NCI-H2081 (cell line): Measurements from ENCODE around the gene ARHGAP22.

ENCODE experiments used
- DNase-seq, 2 experiments: peaks; one replicate each; lab custom pipeline; 2025; lab: John Stamatoyannopoulos, UW

The ARHGAP22 gene

GRCh38 chr10:48496831-48497779 lies 107.8 kb downstream of the ARHGAP22 start:
- no peak for DNase-seq

GRCh38 chr10:48496105-48496830 lies 108.6 kb downstream of the ARHGAP22 start:
- DNase-seq: no peak

DNA sequence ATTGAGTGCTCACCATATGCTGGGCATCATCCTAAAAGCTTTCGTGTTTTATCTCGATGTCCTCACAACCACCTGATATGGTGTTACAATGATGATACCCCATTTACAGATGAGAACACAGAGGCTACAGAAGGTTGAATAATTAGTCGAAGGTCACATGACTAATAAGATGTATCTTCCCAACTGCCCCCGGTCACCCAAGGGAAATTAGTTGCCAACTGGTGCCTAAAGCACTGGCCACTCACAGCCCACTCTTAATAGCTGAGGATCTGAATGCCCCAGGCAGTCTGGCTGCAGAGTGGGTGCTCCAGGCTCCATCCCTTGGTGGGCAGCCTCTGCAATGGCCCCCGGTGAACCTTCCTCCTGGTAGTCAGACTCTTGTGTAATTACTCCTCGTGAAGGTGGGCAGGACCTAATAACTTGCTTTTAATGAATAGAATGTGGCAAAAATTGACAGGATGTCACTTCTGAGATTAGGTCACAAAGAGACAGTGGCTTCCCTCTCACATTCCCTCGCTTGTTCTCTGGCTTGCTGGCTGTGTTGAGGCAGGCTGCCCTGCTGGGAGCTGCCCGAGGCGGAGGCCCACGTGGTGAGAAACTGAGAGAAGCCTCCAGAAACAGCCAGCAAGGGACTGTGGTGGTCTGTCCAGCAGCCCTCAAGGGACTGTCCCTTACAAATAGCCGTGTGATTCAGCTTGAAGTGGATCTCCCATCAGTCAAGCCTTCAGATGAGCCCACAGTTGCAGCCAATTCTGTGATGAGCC lies 109.4 kb downstream of the ARHGAP22 start:
- DNase-seq: no peak

DNA sequence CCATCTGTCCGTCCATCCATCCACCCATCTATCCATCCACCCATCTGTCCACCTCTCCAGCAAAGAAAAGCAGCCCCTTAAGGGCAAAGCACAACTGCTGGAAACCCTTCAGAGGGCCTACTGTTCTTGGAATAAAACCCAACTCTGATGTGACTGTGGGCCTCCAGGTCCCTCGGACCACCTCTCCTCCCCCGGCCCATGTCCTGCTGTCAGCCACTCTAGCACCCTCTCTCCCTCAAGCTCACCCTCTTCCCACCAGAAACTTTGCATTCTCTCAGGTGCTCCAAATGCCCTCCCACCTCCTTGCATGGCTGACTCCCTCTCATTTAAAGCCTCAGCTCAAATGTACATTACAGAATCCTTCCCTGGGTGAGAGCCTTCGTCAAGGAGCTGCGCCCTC lies 110.3 kb downstream of the ARHGAP22 start:
- DNase-seq: no peak

GRCh38 chr10:48494073-48494472 lies 110.8 kb downstream of the ARHGAP22 start:
- no peak for DNase-seq

GRCh38 chr10:48493083-48493871 lies 111.6 kb downstream of the ARHGAP22 start:
- no peak for DNase-seq

- DNase-seq: no peak
These were observed 112.7 kb downstream of the ARHGAP22 start for GRCh38 chr10:48492201-48492600.

DNA sequence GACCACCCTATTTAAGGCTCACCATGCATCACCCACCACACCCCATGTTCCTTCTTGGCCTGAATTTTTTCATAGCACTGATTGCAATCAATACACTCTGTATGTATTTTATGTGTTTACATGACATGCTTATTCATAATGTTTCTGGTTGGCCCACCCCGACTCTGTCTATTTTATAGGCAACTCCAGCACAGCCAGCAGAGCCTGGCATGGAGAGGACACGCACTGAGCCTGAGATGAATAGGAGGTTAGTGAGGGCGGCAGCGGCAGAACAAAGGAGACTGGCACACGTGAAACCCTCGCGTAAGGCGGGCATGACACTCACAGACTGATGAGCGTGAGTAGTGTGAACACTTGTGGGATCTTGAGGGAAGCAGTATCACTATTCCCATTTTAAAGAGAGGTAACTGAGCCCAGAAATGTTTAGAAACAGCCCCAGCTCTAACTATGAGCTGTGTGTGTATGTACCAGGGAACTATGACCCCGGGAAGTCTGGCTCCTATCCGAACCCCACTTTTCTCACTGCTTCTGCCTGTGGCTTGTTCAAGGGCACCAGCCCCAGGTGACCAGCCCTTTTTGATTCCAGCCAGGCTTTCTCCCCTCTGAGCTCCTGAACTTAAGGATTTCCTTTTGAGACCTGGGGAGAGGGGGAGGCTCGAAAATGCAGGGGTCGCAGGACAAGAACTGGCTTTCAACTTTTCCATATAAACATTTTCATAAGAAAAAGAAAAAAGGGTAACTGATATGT lies 113.3 kb downstream of the ARHGAP22 start:
- no peak for DNase-seq

DNA sequence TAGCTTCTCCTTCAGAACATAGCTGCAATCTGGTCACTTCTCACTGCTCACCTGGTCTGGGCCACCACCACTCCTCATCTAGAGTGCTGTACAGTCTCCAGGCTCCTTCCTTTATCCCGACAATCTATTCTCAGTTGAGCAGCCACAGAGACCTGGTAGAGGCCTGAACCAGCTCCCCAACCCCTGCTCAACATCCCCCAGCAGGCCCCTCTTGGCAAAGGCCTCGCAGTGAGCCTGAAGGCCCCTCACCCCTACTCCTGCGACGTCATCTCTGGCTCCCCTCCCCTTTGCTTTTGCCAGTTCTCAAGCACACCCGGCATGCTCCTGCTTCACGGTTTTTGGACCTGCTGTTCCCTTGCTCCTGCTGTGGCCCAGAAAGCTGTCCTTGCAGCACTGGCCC lies 113.9 kb downstream of the ARHGAP22 start:
- DNase-seq: no peak

DNA sequence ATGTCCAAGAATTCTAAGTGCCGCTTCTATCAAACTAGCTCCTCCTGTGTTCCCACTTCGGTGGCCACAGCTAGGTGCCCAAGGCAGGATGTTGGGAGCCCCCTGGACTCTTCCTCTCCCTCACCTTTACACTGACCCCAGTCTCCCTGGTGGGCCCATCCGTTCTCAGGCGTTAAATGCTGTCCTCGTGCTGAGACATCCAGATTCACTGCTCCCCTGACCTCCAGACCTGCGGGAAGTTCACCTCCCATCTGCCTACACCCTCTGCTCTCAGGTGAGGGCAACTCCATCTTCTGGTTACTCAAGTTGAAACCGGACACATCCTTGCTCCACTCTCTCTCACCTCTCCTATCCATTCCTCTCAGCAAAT lies 114.3 kb downstream of the ARHGAP22 start:
- no peak for DNase-seq

DNA sequence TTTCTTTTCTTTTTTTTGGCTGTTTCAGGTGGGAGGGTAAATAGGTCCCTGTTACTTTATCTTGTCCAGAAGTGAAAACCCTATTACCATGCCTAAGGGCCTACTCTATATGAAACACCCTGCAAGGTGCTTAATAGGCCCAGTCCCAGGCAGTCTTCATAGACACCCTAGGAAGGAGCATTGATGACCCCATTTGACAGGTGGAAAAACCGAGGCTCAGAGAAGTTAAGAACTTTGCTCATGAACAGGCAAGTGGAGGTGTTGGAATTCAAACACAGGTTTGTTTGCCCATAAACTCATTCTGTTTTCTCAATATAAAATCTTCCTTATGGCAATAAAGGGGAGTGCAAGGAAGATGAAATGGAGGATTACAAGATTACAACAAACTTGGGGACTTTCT lies 115.8 kb downstream of the ARHGAP22 start:
- no peak for DNase-seq

DNA sequence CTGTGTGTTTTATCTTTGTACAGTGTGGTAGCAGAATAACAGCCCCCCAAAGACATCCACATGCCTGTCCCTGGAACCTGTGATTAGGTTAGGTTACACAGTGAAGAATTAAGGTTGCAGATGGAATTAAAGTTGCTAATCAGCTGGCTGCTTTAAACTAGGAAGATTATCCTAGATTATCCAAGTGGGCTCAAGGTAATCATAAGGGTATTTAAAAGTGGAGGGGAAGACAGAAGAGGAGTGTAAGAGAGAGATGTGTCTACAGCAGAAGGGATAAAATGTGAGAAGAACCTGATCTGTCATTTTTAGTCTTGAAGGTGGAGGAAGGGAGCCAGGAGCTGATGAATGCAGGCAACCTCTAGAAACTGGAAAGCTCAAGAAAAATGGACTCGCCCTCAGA lies 117.6 kb downstream of the ARHGAP22 start:
- DNase-seq: no peak

- DNase-seq: no peak
These were observed 119.2 kb downstream of the ARHGAP22 start for GRCh38 chr10:48485711-48486110.

DNA sequence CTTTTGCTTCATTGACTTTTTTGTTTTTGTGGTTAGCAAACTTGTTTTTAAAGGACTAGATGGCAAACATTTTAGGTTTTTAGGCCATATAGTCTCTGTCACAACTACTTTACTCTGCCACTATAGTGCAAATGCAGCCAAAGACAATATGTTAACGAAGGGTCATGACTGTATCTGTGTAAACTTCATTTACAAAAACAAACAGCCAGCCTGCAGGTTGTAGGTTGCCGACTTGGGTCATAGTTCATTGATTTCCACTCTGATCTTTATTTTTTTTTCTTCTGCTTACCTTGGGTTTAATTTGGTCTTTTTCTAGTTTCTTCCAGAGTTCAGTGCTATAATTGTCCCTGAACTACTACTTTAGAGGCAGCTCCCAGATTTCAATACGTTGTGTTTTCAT lies 120.0 kb downstream of the ARHGAP22 start:
- DNase-seq: no peak

GRCh38 chr10:48482207-48482606 lies 122.7 kb downstream of the ARHGAP22 start:
- DNase-seq: no peak

DNA sequence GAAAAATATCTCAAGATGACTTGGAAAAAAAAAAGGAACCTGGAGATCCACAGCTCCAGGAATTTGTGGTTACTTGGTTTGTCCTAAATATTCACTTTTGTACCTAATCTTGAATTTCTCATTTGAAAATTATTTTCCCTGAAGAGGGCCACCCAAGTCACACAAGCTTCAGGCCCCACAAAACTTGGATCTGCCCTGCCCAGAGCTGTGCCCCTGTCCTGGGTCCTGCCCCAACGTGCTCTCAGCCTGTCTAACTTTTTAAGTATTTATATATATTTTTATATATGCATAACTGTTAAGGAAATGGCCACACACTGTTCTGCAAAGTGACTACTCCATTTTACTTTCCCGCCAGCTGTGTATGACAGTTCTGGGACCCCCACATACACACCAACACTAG lies 123.5 kb downstream of the ARHGAP22 start:
- DNase-seq: no peak

GRCh38 chr10:48480397-48481374 lies 124.2 kb downstream of the ARHGAP22 start:
- no peak for DNase-seq

DNA sequence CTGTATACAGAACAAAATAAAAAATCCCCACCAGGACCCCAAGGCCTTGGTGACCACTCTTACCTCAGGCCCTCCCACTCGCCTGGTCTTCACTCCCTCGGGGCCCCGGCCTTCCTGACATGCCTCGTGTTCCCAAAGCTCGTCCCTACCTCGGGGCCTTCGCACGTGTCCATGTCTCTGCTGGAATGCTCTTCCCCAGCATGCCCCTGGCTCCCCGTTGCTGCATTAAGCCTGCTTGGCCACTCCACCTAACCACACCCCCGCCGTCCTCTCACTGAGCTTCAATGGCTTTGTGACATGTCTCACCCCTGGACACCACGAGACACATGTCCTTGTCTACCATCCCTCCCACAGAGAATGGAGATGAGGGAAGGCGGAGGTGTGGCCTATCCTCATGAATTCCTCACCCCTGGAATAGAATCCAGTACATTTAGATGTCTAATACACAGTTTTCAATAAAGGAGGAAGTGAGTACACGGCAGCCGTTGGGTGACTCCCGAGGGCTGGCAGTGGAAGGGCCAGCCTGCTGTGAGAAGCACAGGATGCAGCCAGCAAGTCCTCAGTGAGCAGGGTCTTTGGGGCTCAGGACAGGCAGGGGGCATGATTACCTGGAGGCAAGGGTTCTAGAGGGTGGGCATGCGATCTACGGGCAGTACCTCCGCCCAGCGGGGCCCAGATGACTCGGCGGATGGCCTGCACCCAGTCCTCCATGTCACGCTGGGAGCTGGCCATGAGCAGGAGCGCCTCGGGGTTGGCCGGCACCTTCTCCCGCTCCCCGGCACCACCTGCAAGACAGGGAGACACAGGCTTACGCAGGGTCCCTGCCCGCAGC lies 125.7 kb downstream of the ARHGAP22 start:
- DNase-seq: no peak

DNA sequence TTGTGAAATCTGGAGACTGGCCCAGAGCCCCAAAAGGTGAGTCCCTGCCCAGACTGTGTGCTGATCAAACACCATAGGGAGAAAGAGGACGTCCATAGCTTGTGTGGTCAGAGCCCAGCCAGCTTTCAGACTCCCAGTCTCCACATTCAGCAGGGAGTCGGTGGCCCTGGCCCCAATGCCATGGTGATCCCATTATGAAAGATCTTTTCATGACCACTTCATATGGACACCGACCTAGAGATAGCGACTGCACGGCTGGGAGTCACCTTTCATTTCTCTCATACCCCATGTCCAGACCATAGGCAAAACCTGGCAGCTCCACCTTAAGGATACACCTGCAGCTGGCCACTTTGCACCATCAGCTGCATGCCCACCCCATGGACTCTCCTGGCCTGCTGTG lies 126.4 kb downstream of the ARHGAP22 start:
- DNase-seq: no peak
